ENCODE measurements around the gene HIP1.

GRCh38 chr7:75639886-75640190 lies 98.9 kb downstream of the HIP1 start:
- no peak for TF ChIP-seq CTCF (IDR thresholded peaks at IDR 0.05; ENCODE audit: low read depth, low read length, poor library complexity, severe bottlenecking)
- TF ChIP-seq EZH2phosphoT487 (IDR thresholded peaks at IDR 0.05; ENCODE audit: borderline replicate concordance, low read length): no peak
